A673 (cell line): Measurements from ENCODE around the gene ADCYAP1R1.

ENCODE experiments used
- EZH2 ChIP-seq: fragments of 200-600 bp; sonication (generic); IDR thresholded peaks from 2 replicates; pipeline ENCODE4 v1.6.1; 2017; ENCODE audit warnings: borderline replicate concordance, low read depth, mild to moderate bottlenecking, mixed read lengths, antibody characterized with exemption, low read length; ENCODE audit not compliant: poor library complexity, severe bottlenecking
- TF ChIP-seq, protein P1 (sequence below): fragments of 300-800, 200-600 bp; sonication (generic); conservative IDR thresholded peaks from 2 replicates; pipeline ENCODE4 v1.5.1; 2017; ENCODE audit warnings: low read depth, mild to moderate bottlenecking, antibody characterized with exemption, low read length, moderate library complexity, mixed read lengths

DNA sequence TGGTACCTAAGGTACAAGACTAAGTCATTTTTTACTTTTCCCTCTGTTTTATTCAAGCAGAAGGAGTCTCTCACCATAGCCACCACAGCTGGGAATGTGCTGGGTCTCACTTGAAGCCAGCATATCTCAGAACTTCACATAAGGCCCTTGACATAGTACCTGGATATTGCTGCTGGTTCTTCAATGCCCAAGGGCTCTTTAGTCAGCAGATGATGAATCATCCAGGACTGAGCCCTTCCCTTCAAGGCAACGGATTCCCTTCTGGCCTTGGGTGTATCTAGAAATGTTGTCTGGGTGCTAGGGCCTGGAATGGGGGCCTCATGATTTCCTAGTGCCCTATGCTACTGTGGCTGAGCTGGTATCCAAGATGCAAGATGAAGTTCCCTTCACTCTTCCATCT, 93.9 kb downstream of the ADCYAP1R1 start:
- TF ChIP-seq, protein P1, sequence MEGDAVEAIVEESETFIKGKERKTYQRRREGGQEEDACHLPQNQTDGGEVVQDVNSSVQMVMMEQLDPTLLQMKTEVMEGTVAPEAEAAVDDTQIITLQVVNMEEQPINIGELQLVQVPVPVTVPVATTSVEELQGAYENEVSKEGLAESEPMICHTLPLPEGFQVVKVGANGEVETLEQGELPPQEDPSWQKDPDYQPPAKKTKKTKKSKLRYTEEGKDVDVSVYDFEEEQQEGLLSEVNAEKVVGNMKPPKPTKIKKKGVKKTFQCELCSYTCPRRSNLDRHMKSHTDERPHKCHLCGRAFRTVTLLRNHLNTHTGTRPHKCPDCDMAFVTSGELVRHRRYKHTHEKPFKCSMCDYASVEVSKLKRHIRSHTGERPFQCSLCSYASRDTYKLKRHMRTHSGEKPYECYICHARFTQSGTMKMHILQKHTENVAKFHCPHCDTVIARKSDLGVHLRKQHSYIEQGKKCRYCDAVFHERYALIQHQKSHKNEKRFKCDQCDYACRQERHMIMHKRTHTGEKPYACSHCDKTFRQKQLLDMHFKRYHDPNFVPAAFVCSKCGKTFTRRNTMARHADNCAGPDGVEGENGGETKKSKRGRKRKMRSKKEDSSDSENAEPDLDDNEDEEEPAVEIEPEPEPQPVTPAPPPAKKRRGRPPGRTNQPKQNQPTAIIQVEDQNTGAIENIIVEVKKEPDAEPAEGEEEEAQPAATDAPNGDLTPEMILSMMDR: no peak
- TF ChIP-seq EZH2: no peak
